PC-3 (cell line): ENCODE results near the gene SPHK2. TPM values are rescaled to one million over a fixed set of nuclear protein-coding genes. Genes with fewer than 3 reads are reported as not detected.

Experiments
- ATAC-seq: fragments of 200-7000 bp; cut with Tn5 transposase; 2 replicates; pipeline ENCODE4 v1.9.1; 2020; ENCODE audit warnings: mild to moderate bottlenecking, moderate library complexity
- BruUV-seq: library from RNA; stranded (reverse); fragments of 400-500 nt; replicated peaks from 2 replicates; lab custom pipeline; 2021; lab: Mats Ljungman, UMichigan
- CTCF ChIA-PET: fragments of 300-600 bp; sonication (Branson Sonifier 250); formaldehyde crosslinking; loops from one replicate; lab custom pipeline; 2022; ENCODE audit warnings: antibody characterized with exemption; lab: Charles Lee
- POLR2A ChIA-PET: fragments of 300-600 bp; sonication (Branson Sonifier 250); formaldehyde crosslinking; loops from one replicate; lab custom pipeline; 2022; ENCODE audit warnings: antibody characterized with exemption; ENCODE audit not compliant: unreplicated experiment; lab: Charles Lee
- DNase-seq: peaks from one replicate; pipeline ENCODE4 v3.0.0-alpha.2; 2015
- H2AFZ ChIP-seq: fragments of 300-600 bp; sonication (generic); 2 replicates; pipeline ENCODE4 v1.6.0; 2016; ENCODE audit warnings: antibody characterized with exemption, low read length
- H3F3A ChIP-seq: fragments of 300-600 bp; sonication (generic); one replicate; pipeline ENCODE4 v1.6.0; 2017; ENCODE audit warnings: antibody characterized with exemption, low read length, control low read depth, mild to moderate bottlenecking; ENCODE audit not compliant: unreplicated experiment
- H3K27ac ChIP-seq: fragments of 300-600 bp; sonication (generic); 2 replicates; pipeline ENCODE4 v1.5.1; 2016; ENCODE audit warnings: mild to moderate bottlenecking, low read length
- H3K27me3 ChIP-seq: fragments of 300-600 bp; sonication (generic); 2 replicates; pipeline ENCODE4 v1.6.1; 2016; ENCODE audit warnings: low read length, mixed read lengths
- H3K36me3 ChIP-seq: fragments of 300-600 bp; sonication (generic); 2 replicates; pipeline ENCODE4 v1.6.1; 2016; ENCODE audit warnings: low read depth, mixed run types, low read length, mixed read lengths
- H3K4me1 ChIP-seq: fragments of 300-600 bp; sonication (generic); 2 replicates; pipeline ENCODE4 v1.5.1; 2016; ENCODE audit warnings: low read length; ENCODE audit not compliant: insufficient read depth
- H3K4me2 ChIP-seq: fragments of 300-600 bp; sonication (generic); 2 replicates; pipeline ENCODE4 v1.6.0; 2016; ENCODE audit warnings: low read length
- H3K4me3 ChIP-seq: fragments of 300-600 bp; sonication (generic); 2 replicates; pipeline ENCODE4 v1.5.1; 2016; ENCODE audit warnings: mild to moderate bottlenecking, low read length, mixed read lengths
- H3K79me2 ChIP-seq: fragments of 300-600 bp; sonication (generic); 2 replicates; pipeline ENCODE4 v1.6.1; 2017; ENCODE audit warnings: low read length, mixed read lengths
- H3K9ac ChIP-seq: fragments of 300-600 bp; sonication (generic); 2 replicates; pipeline ENCODE4 v1.6.0; 2016; ENCODE audit warnings: mild to moderate bottlenecking, low read length
- H3K9me2 ChIP-seq: fragments of 300-600 bp; sonication (generic); replicated peaks from 2 replicates; pipeline ENCODE4 v1.6.1; 2016; ENCODE audit warnings: mixed run types, low read length, mixed read lengths
- H3K9me3 ChIP-seq: fragments of 300-600 bp; sonication (generic); 2 replicates; pipeline ENCODE4 v1.6.1; 2016; ENCODE audit warnings: low read length, mixed read lengths
- H4K20me1 ChIP-seq: fragments of 300-600 bp; sonication (generic); 2 replicates; pipeline ENCODE4 v1.6.1; 2016; ENCODE audit warnings: low read length, mixed read lengths
- CTCF ChIP-seq: fragments of 300-600 bp; sonication (generic); conservative IDR thresholded peaks from 2 replicates; pipeline ENCODE4 v1.5.1; 2017; ENCODE audit warnings: antibody characterized with exemption, low read depth, mild to moderate bottlenecking, low read length
- EZH2 ChIP-seq: fragments of 300-600 bp; sonication (generic); IDR thresholded peaks from one replicate; pipeline ENCODE4 v1.6.1; 2017; ENCODE audit warnings: antibody characterized with exemption, mild to moderate bottlenecking, low read length; ENCODE audit not compliant: unreplicated experiment
- EZH2phosphoT487 ChIP-seq: fragments of 300-600 bp; sonication (generic); IDR thresholded peaks from 2 replicates; pipeline ENCODE4 v1.6.1; 2018; ENCODE audit warnings: mild to moderate bottlenecking, antibody characterized with exemption, low read length, borderline replicate concordance
- intact Hi-C: fragments of 100-400 bp; cut with micrococcal nuclease; formaldehyde crosslinking; loops from 2 replicates; pipeline ENCODE4 v1.9.0; 2023
- total RNA-seq: library from RNA; depleted of rRNA; stranded (reverse); fragments of >200 nt; gene quantifications from 2 replicates; pipeline ENCODE4 v1.2.3, GENCODE V29; 2014

Gene SPHK2
- total RNA-seq, 1 experiment from 2014 or later = 8.5 TPM

DNA sequence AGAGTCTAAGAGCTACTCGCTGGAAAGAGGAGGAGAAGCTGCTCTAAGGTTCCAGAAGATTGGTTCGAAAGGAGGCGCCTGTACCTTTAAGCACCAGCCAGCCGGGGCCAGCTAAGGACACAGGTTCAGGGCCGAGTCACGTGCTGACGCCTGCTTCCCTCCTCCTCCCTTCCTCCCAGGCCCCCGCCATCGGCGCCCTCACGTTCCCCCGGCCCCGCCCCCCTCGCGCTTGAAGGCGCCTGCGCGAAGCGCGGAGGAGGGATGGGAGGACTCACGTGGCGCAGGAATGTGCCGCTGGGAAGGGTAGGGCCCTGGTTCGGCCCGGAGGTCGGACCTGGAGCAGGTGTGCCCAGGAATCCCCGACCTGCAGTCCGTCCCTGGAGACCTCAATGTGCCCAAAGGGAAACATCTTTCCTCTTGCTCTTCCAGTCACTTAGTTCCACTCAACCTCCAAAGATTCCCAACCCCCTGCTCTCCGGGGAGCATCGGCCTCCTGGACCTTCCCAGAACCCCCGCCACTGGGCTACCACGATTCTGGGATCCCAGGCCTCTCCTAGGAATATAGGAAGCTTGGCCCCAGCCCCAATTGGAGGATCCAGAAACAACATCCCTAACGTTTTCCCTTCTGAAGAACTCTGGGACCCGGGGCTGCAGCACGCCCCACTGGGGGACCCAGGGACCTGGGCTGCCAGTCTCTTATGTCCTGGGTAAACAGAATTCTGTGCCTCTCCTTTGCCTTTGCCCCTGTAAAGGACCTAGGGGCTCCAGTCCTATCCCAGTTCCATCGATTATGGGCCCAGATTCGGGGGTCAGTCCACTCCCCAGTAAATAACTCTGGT is 15.3 kb downstream of the SPHK2 start:
- H3K9ac ChIP-seq = peak overlapping the region; percentile 35
- peaks cover 24% of the 10 kb centered on the region for H3K4me1 ChIP-seq
- H3K79me2 ChIP-seq = no peaks in the 10 kb centered on the region
- H3K4me3 ChIP-seq = peak overlapping the region; percentile 80; the same call in 1 of the 2 replicates
- CTCF ChIA-PET = no interaction called here
- no peaks in the 10 kb centered on the region for H3K9me3 ChIP-seq
- TSS peak; percentile 92 for BruUV-seq
- no peak for TF ChIP-seq CTCF
- TF ChIP-seq EZH2phosphoT487 = no peak
- TF ChIP-seq EZH2 = no peak
- DNase-seq (peak; percentile 91), ATAC-seq (peak; percentile 37)
- peak overlapping the region; percentile 96 for H3K4me2 ChIP-seq
- no peaks in the 10 kb centered on the region for H4K20me1 ChIP-seq
- peak overlapping the region; percentile 67 for H3K27ac ChIP-seq
- intact Hi-C loops = no loop called here
- no peaks in the 10 kb centered on the region for H3K27me3 ChIP-seq
- H3K36me3 ChIP-seq = no peaks in the 10 kb centered on the region
- POLR2A ChIA-PET = interaction anchor here (0.7 kb wide), 2 partner anchors 50 to 86 kb away, joined by 3 to 4 read pairs; no protein-coding TSS in a partner anchor
- peaks cover 3% of the 10 kb centered on the region for H3F3A ChIP-seq
- H3K9me2 ChIP-seq = no peaks in the 10 kb centered on the region
- H2AFZ ChIP-seq = peak overlapping the region; percentile 39

- intact Hi-C loops = no loop called here
- H2AFZ ChIP-seq = peak overlapping the region; percentile 67; the same call in 1 of the 2 replicates
- H3K9me3 ChIP-seq = no peaks in the 10 kb centered on the region
- peak overlapping the region; percentile 96 for H3K4me2 ChIP-seq
- no peaks in the 10 kb centered on the region for H3K9me2 ChIP-seq
- ChIA-PET CTCF (no interaction called here), POLR2A (interaction anchor here (0.7 kb wide), 1 partner anchor 51 kb away, joined by 3 read pairs; no protein-coding TSS in a partner anchor)
- no peaks in the 10 kb centered on the region for H3K79me2 ChIP-seq
- ATAC-seq = peak; percentile 18
- peak; percentile 54 for DNase-seq
- H3K4me3 ChIP-seq = peak overlapping the region; percentile 80
- BruUV-seq = no TSS peak
- H3F3A ChIP-seq = peaks cover 3% of the 10 kb centered on the region
- H3K27me3 ChIP-seq = no peaks in the 10 kb centered on the region
- no peaks in the 10 kb centered on the region for H3K36me3 ChIP-seq
- peak overlapping the region; percentile 67 for H3K27ac ChIP-seq
- peak overlapping the region; percentile 68 for H3K9ac ChIP-seq
- H4K20me1 ChIP-seq = no peaks in the 10 kb centered on the region
- TF ChIP-seq EZH2 = no peak
- no peak for TF ChIP-seq CTCF
- TF ChIP-seq EZH2phosphoT487 = no peak
- peaks cover 24% of the 10 kb centered on the region for H3K4me1 ChIP-seq
Observed at GRCh38 chr19:48635263-48635965, 16.1 kb downstream of the SPHK2 start.
